ELR (cell line): ENCODE measurements around the gene SART3.
A peak's percentile ranks its signal among the peaks of the same experiment; 100 is the strongest.
"Not testable (repeated sequence)": the region's sequence is repeated elsewhere in the genome, so short reads cannot be mapped to it uniquely, and the experiment has no call there.

Experiments used
- DNase-seq: peaks from one replicate; pipeline ENCODE4 v3.0.0-alpha.2; 2015; ENCODE audit warnings: low read depth

The SART3 gene

GRCh38 chr12:108561852-108562347 lies 927 bp upstream of the SART3 start:
- DNase-seq = no peak

GRCh38 chr12:108560321-108560721 lies 652 bp downstream of the SART3 start:
- DNase-seq = peak; percentile 39

GRCh38 chr12:108559748-108560147 lies 1.2 kb downstream of the SART3 start:
- no peak for DNase-seq

- DNase-seq = no peak
Observed at GRCh38 chr12:108559007-108559655, 1.8 kb downstream of the SART3 start.

GRCh38 chr12:108555383-108555782 lies 5.6 kb downstream of the SART3 start:
- not testable (repeated sequence) for DNase-seq

GRCh38 chr12:108553799-108554198 lies 7.2 kb downstream of the SART3 start:
- no peak for DNase-seq

GRCh38 chr12:108551535-108551934 lies 9.4 kb downstream of the SART3 start:
- DNase-seq = peak; percentile 21

GRCh38 chr12:108548954-108549521 lies 11.9 kb downstream of the SART3 start:
- no peak for DNase-seq

GRCh38 chr12:108547686-108548085 lies 13.3 kb downstream of the SART3 start:
- no peak for DNase-seq

- DNase-seq = no peak
Observed at GRCh38 chr12:108543652-108544051, 17.3 kb downstream of the SART3 start.

GRCh38 chr12:108542320-108542719 lies 18.7 kb downstream of the SART3 start:
- DNase-seq = no peak

- DNase-seq = no peak
Observed at GRCh38 chr12:108538616-108539195, 22.3 kb downstream of the SART3 start.

- DNase-seq = no peak
Observed at GRCh38 chr12:108538146-108538545, 22.8 kb downstream of the SART3 start.

- no peak for DNase-seq
Observed at GRCh38 chr12:108531929-108532848, 28.8 kb downstream of the SART3 start.

- DNase-seq = no peak
Observed at GRCh38 chr12:108530161-108530560, 30.8 kb downstream of the SART3 start.

- no peak for DNase-seq
Observed at GRCh38 chr12:108527166-108527496, 33.8 kb downstream of the SART3 start.

- peak; percentile 54 for DNase-seq
Observed at GRCh38 chr12:108526482-108527165, 34.3 kb downstream of the SART3 start.

GRCh38 chr12:108525681-108526080 lies 35.3 kb downstream of the SART3 start:
- peak; percentile 92 for DNase-seq

- DNase-seq = no peak
Observed at GRCh38 chr12:108523365-108523764, 37.6 kb downstream of the SART3 start.

- DNase-seq = no peak
Observed at GRCh38 chr12:108519558-108519957, 41.4 kb downstream of the SART3 start.

- DNase-seq = no peak
Observed at GRCh38 chr12:108518716-108519496, 42.1 kb downstream of the SART3 start.
